ENCODE results near the gene ST6GALNAC2. TPM values are rescaled to one million over a fixed set of nuclear protein-coding genes. Genes with fewer than 3 reads are reported as not detected.
A peak's percentile ranks its signal among the peaks of the same experiment; 100 is the strongest.

ST6GALNAC2 gene
- total RNA-seq, 1 donor from 2014 or later = 0.62 TPM

DNA sequence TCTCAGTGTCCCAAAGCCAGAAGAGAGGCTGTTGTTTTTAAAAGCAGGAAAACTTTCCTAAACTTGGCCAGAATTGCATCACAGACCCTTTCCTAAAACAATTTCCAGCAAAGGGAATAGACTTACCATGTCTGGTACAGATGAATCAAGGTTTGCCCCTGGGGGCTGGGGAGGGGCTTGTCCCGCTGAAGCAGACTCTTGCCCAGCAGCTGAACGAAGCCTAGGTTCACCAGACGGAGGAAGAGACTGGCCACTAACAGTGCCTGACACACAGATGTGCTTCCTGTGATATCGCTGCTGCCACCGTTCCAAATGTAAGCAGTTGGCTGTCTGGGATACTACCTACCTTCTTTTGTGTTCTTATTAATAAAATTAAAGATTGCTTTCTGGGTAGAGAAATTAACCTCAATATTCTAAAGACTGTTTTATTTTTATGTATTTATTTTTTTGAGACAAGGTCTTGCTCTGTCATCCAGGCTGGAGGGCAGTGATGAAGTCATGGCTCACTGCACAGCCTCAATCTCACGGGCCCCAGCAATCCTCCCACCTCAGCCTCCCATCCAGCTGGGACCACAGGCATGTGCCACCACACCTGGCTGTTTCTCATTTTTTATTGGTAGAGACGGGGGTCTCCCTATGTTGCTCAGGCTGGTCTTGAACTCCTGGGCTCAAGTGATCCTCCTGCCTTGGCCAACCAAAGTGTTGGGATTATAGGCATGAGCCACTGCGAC lies 32.3 kb downstream of the ST6GALNAC2 start:
- Mint-ChIP-seq H3K9me3 (ENCODE audit: low read depth) (no peaks in the 10 kb centered on the region), H3K4me1 (ENCODE audit: low read depth) (peaks cover 13% of the 10 kb centered on the region), H3K36me3 (ENCODE audit: insufficient read depth) (no peaks in the 10 kb centered on the region), H3K4me3 (ENCODE audit: low read depth) (no peak overlapping the region), H3K27me3 (no peaks in the 10 kb centered on the region), H3K27ac (no peak overlapping the region)
- no peak for DNase-seq (ENCODE audit: low spot score, unreplicated experiment)
- TF ChIP-seq, protein P1, sequence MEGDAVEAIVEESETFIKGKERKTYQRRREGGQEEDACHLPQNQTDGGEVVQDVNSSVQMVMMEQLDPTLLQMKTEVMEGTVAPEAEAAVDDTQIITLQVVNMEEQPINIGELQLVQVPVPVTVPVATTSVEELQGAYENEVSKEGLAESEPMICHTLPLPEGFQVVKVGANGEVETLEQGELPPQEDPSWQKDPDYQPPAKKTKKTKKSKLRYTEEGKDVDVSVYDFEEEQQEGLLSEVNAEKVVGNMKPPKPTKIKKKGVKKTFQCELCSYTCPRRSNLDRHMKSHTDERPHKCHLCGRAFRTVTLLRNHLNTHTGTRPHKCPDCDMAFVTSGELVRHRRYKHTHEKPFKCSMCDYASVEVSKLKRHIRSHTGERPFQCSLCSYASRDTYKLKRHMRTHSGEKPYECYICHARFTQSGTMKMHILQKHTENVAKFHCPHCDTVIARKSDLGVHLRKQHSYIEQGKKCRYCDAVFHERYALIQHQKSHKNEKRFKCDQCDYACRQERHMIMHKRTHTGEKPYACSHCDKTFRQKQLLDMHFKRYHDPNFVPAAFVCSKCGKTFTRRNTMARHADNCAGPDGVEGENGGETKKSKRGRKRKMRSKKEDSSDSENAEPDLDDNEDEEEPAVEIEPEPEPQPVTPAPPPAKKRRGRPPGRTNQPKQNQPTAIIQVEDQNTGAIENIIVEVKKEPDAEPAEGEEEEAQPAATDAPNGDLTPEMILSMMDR (IDR thresholded peaks at IDR 0.05; ENCODE audit: unreplicated experiment) = no peak

DNA sequence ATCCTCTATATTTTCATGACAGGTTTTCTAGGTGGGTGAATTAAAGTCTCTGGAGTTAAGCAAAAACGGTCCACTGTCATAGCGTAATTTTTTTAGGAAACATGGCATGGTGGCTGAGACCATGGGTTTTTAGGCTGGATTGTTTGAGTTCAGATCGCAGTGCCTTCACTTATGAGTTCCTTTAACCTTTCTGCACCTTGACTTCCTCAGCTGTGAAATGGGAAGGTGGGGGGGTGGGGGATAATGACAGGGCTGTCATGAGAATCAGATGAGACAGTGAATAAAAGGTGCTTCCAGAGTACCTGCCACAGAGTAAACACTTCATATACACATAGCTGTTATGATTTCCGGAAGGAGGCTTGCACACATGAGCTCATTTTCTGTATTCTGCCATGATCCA lies 34.0 kb downstream of the ST6GALNAC2 start:
- Mint-ChIP-seq H3K4me1 (ENCODE audit: low read depth) (peaks cover 8% of the 10 kb centered on the region), H3K4me3 (ENCODE audit: low read depth) (no peak overlapping the region), H3K36me3 (ENCODE audit: insufficient read depth) (no peaks in the 10 kb centered on the region), H3K9me3 (ENCODE audit: low read depth) (no peaks in the 10 kb centered on the region), H3K27me3 (no peaks in the 10 kb centered on the region), H3K27ac (no peak overlapping the region)
- TF ChIP-seq, protein P1 (IDR thresholded peaks at IDR 0.05; ENCODE audit: unreplicated experiment) = no peak
- no peak for DNase-seq (ENCODE audit: low spot score, unreplicated experiment)

DNA sequence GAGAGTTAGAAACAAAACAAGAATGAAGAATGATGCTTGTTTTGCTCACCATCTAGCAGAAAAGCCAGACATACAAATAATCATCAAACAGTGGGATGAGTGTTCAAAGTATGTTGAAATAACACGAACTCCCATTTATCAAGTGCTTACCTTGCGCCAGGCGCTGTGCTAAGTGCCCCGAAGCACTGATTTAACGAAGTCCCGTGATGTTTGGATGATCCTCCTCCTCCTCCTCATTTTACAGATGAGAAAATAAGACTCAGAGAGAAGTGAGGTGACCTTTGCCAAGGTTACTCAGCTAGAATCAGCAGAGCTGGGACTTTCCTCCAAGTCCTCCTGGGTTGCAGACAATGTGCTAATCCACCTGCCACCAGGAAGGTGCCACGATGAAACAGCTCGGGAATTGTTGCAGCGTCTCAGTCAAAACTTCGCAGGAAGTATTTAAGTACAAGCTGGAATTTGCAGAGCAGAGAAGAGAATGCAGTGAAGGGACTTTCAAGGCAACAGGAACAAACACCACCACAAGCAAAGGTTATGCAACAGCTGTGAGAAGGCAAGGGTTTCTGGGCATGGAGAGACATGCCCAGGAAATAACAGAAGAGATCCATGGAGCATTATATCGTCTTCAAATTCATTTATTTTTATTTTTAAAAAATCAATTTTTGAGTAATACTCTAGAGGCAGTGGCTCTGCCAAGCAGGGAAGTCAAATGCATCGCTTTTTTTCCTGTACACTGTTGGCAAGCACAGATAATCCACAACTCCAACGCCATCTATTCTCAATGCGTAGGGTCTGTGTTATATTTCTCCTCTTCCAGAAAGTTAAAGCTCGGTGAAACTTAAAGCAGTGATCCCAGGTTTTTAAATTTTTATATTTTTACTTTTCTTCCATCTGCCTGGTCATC lies 34.7 kb downstream of the ST6GALNAC2 start:
- Mint-ChIP-seq H3K4me1 (ENCODE audit: low read depth) (peaks cover 13% of the 10 kb centered on the region), H3K36me3 (ENCODE audit: insufficient read depth) (no peaks in the 10 kb centered on the region), H3K27me3 (peaks cover 1% of the 10 kb centered on the region), H3K4me3 (ENCODE audit: low read depth) (no peak overlapping the region), H3K27ac (peak overlapping the region; percentile 65), H3K9me3 (ENCODE audit: low read depth) (no peaks in the 10 kb centered on the region)
- TF ChIP-seq, protein P1 (IDR thresholded peaks at IDR 0.05; ENCODE audit: unreplicated experiment) = no peak
- DNase-seq (ENCODE audit: low spot score, unreplicated experiment) = no peak

DNA sequence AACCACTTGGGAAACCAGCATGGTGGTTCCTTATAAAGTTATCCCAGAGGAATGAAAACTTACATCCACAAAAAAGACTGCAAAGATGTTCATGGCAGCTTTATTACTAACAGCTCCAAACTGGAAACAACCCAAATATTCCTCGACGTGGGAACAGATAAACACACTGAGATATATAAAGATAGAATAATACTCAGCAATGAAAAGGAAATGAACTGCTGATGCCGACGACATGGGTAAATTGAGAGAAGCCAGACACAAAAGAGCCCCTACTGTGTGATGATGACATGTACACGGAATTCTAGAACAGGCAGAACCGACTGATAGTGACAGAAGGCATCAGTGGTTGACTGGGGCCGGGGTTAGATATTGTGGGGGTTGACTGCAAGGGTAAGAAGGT lies 36.1 kb downstream of the ST6GALNAC2 start:
- Mint-ChIP-seq H3K27me3 (peaks cover 8% of the 10 kb centered on the region), H3K4me1 (ENCODE audit: low read depth) (peaks cover 13% of the 10 kb centered on the region), H3K27ac (peak overlapping the region; percentile 15), H3K9me3 (ENCODE audit: low read depth) (no peaks in the 10 kb centered on the region), H3K4me3 (ENCODE audit: low read depth) (no peak overlapping the region), H3K36me3 (ENCODE audit: insufficient read depth) (no peaks in the 10 kb centered on the region)
- DNase-seq (ENCODE audit: low spot score, unreplicated experiment) = no peak
- TF ChIP-seq, protein P1 (IDR thresholded peaks at IDR 0.05; ENCODE audit: unreplicated experiment) = no peak

DNA sequence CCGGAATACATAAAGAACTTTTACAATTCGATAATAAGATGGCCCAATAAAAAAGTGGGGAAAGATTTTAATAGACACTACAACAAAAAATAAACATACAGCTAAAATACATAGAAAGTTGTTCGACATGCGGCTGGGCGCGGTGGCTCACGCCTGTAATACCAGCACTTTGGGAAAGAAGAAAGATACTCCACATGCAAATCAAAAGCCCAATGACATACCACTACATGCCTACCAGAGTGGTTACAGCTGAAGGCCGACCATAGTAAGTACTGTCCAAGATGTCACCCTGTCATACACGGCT lies 36.5 kb downstream of the ST6GALNAC2 start:
- Mint-ChIP-seq H3K36me3 (ENCODE audit: insufficient read depth) (no peaks in the 10 kb centered on the region), H3K27me3 (peaks cover 11% of the 10 kb centered on the region), H3K4me3 (ENCODE audit: low read depth) (no peak overlapping the region), H3K9me3 (ENCODE audit: low read depth) (no peaks in the 10 kb centered on the region), H3K27ac (peak overlapping the region; percentile 15), H3K4me1 (ENCODE audit: low read depth) (peaks cover 13% of the 10 kb centered on the region)
- TF ChIP-seq, protein P1 (IDR thresholded peaks at IDR 0.05; ENCODE audit: unreplicated experiment) = no peak
- DNase-seq (ENCODE audit: low spot score, unreplicated experiment) = no peak

Measured in progenitor cell of endocrine pancreas (in vitro differentiated cells).